ENCODE results near the gene PTPRD.

DNA sequence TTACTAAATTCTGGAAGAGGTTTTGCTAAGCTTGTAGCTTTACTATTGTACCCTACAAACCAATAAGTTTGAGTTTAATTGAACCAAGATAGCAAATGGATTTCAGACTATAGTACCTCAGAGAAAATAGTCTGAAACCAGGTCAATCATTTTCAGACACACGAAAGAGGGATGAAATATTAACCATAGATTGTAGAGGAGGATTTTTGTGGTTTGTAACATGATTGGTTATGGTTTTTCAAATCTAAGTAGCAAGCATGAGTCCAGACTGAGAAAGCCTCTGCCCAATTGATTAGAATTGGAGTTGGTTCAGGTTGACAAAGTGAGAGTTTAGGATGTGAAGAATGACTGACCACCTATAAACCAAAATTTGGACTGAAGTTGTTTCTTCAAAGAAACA lies 2250.6 kb downstream of the PTPRD start:
- TF ChIP-seq CTCF (conservative IDR thresholded peaks at IDR 0.05; ENCODE audit: low read length): no peak
- no peak for TF ChIP-seq EZH2phosphoT487 (IDR thresholded peaks at IDR 0.05; ENCODE audit: borderline replicate concordance, low read depth, low read length)

All from OCI-LY7 (cell line).